GM19467 (cell line): ENCODE measurements around the gene HAND1.

ENCODE experiments used
- ATAC-seq: cut with Tn5 transposase; IDR thresholded peaks from one replicate; pipeline ENCODE4 v1.9.1; 2021; ENCODE audit warnings: mild to moderate bottlenecking, moderate library complexity; ENCODE audit not compliant: unreplicated experiment

HAND1 gene

DNA sequence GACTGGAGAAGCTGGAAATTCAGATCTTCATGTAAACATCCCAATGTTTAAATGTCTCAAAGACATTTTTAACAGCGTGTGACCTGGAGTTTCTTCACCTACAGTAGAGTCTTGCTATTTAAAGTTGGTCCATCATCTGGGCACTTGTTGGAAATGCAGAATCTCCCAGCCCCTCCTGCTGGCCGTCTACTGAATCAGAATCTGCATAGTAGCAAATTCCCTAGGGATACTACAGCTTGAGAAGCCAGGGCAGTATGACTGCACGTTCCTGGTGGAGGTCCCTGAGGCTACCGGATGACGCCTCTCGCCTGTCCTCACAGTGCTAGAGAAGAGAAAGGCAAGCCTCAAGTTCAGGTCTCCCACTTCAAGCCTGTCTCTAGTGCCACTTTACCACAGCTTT lies 16.5 kb downstream of the HAND1 start:
- ATAC-seq = no peak

DNA sequence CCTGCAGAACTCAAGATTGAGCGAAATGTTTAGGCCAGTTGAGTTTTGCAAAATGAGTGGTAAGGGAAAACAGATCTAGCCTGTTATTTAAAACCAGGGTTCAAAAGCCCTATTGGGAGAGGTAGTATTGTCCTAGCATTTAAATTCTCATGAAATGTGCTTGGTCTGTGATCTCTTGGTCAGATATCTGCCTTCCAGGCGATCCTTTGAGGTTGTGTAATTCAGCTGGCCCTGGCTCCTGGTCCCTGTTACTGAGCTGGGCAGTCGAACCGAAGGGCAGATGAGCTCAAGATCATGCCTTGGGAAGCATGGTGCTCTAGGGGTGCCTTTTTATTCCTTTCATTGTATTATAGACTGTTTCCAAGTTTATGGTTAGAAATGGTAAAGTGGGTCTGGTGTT lies 17.9 kb downstream of the HAND1 start:
- no peak for ATAC-seq

DNA sequence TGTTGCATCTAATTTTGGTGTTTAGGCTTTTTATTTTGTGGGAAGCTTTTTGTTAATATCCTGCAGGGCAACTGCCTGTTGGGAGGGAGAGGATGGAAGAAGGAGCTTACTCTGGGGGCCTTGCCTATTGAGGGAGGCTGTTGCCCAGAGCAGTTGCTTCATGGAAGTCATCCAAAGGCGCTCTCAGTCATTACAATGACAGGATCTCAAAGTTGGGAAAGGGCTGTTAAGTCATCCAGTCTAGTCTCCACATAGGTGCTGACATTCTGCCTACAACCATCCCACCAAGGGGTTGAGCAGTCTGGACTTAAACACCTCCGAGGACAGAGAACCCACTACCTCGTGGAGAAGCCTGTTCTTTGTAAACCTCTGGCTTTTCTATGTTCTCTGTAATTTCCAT lies 19.0 kb downstream of the HAND1 start:
- ATAC-seq = no peak

- no peak for ATAC-seq
These were observed 21.5 kb downstream of the HAND1 start for GRCh38 chr5:154456540-154456939.

- ATAC-seq = no peak
These were observed 22.4 kb downstream of the HAND1 start for GRCh38 chr5:154455585-154455984.

DNA sequence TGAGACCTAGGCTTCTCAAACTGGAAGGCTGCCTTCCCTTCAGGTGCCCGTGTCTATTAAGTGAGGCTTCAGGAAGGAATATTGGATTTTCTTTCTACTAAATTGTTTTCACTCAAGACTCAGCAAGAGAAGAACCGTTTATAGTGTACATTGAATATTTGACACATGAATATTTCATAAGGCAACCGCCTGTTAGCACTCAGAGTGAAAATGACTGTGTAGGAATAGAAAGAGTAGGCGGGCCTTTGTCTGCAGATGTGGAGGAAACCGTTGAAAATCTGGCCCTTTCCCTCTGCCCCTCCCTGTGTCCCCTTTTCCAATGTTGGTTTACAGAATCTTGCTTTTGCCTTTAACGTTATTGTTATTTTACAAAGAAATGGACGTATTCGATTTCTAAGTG lies 26.1 kb downstream of the HAND1 start:
- ATAC-seq = no peak

- ATAC-seq = no peak
These were observed 28.2 kb downstream of the HAND1 start for GRCh38 chr5:154449786-154450185.

DNA sequence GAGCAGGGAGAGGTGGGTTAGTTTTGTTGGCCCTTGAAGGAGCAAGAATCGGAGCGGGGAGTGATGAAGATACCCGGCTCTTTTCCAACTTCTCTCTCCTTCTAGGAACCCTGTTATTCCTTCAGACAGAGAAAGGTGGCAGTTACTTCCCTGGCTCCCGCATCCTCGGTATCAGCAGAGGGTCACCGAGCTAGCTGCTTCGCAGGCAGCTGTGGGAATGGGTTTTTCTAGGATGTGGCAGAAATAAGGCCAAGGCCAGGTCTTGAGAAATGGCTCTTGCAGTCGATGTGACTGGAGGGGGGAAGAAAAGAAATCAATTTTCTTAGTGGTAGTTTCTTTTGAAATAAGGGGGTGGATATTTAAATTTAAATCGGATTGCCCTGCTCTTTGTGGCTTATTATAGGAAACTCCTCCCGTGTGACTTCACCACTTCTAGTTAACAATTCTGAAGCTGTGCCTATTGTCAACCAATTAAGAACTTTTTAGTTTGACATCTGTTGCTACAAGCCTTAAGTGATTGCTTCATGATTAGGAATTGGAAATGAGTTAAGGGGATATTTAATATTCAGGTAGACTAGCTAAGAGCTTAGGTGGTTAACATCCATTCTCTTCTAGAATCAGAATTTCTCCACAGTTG lies 30.8 kb downstream of the HAND1 start:
- ATAC-seq = no peak

DNA sequence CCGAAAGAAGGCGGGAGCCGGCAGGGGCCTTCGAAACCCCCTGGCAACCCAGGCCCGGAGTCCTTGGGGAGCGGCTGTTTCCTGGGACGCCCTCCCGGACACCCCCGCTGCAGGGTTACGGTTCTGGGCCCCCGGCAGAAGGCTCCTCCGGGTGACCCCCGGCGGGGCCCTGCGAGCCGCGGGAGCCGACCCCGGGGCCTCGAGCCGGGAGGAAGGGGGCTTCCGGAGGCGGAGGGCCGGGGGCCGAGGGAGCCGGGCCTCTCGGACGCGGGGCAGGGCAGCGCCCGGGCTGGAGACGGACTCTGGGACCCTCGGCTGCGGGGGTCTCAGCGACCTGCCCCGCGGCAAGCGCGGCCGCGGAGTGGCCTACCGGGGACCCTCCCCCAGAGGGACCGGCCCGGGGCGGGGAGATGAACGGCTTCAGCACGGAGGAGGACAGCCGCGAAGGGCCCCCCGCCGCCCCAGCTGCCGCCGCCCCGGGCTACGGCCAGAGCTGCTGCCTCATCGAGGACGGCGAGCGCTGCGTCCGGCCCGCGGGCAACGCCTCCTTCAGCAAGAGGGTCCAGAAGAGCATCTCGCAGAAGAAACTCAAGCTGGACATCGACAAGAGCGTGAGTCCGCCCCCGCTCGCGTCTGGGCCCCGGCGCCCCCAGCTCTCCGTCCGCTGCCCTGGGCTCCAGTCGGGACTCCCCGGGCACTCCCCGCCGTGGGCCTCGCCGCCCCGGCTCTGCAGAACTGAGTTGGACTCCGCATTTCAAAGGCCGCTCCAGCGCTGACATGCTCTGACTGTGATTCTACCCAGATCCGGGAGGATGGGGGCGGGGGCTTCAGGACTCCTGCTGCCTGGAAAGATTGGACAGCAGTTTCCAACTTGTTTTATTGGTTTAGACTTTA lies 31.6 kb downstream of the HAND1 start:
- no peak for ATAC-seq

DNA sequence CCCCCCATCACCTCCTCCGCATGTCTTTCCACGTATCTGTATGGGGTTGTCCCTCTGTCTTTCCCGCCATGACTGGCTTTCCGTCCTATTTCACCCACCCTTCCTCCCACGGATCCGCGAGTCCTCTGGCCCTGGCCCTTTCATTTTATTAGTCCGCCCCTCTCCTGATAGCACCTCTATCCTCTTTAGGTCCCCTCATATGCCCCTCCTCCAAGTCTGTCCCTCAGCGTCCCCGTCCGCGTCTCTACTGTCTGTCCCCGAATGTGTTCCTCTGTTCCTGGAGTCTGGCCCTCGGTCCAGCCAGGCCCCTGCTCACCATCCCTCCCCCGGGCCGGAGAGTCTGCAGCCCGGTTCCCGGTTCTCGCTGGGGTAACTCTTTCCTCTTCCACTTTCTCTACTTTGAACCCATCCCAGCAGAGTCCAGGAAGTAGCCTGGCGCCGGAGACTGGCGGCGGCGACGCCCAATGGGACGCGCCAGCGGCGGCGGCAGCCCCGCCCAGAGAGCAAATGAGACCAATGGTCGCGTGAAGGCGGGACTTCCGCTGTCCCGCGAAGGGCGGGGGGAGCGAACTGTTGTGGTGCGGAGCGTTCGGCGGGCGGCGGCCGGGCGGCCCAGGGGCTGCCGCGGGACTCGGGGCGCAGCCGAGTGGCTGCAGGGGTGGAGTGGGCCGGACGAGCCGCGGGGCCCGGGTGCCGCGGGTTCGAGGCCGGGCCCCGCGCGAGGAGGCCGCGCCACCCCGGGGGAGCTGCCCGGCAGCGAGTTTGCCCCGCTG lies 32.4 kb downstream of the HAND1 start, which contains the start of gene SAP30L:
Gene SAP30L, plus strand, starts transcription at position 576 of the 773 bp plus-strand sequence. CDS start 608 bp downstream, outside the sequence.
- peak; percentile 90 for ATAC-seq

GRCh38 chr5:154444556-154445421 lies 33.2 kb downstream of the HAND1 start:
- no peak for ATAC-seq

- no peak for ATAC-seq
These were observed 35.2 kb downstream of the HAND1 start for GRCh38 chr5:154442801-154443200.

- no peak for ATAC-seq
These were observed 37.5 kb downstream of the HAND1 start for GRCh38 chr5:154440540-154440939.

DNA sequence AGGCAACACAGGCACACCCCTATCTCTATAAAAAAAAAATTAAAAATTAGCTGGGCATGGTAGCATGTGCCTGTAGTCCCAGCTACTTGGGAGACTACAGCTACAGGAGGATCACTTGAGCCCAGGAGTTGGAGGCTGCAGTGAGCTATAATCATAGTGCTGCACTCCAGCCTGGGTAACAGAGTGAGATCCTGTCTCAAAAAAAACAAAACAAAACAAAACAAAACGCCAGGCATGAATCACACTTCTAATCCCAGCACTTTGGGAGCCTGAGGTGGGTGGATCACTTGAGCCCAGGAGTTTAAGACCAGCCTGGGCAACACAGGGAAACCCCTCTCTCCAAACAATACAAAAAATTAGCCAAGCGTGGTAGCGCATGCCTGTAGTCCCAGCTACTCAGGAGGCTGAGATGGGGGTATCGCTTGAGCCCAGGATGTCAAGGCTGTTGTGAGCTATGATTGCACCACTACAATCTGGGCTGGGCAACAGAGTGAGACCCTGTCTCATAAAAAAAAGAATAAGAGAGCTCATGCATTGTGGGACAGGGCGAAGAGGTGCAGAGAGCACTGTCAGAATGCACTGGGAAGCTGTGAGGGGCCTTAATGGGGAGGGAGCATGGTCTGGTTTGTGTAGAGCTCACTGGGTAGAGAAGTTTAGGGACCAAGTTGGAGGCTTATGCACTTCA lies 40.6 kb downstream of the HAND1 start:
- no peak for ATAC-seq

DNA sequence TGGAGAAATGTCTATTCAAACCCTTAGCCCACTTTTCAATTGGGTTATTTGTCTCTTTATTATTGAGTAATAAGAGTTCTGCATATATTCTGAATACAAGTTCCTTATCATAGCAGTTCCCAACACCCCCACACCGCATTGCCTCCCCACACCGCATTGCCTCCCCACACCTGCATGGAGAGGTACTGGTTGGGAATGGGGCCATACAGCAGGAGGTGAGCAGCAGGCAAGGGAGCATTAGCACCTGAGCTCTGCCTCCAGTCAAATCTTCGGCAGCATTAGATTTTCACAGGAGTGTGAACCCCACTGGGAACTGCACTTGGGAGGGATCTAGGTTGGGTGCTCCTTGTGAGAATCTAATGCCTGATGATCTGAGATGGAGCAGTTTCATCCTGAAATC lies 42.8 kb downstream of the HAND1 start:
- ATAC-seq = no peak

DNA sequence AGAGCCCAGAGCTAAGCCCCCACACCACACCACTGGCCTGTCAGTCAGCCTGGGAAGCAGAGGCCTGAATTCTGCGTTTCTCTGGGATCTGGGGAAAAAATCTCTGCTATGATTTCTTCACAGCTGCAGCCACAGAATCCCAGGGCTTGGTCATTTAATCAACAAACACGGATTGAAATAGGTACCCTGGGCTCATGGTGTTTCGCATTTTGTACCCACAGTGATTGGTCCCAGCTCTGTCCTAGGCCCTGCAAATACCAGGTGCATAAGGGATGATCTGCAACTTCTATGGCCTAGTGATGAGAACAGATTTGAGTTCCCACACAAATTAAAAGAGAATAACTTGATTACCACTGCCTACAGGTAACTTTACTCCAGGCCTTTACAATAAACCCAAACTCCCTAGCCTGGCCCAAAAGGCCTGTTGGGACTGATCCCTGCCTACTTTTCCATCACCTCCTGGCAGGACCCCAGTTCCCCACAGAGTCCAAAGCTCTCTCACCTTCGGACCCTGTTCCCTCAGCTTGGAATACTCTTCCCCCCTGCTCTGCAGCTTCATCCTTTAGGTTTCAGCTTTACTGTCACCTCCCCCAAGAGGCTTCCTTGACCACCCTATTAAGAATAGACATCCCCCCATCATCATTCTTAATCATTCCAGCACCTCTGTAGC lies 46.9 kb downstream of the HAND1 start:
- ATAC-seq = no peak

DNA sequence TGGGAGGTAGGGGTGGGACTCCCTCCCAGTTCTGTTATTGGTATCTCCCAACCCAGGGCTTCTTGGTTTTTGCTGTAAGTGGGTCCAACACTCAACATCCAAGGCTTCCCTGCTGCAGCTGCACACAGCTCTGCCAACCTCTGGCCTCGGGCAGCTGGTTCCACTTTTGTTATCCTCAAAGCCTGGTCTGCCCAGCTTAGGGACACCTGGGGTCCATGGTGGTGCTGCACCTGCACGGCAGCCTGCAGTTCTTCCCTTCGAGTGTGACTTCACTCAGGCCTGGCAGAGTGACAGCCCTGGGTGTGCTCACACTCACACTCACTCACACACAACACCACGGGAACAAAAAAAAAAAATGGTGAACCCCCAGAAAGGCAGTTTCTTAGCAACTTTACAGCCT lies 47.6 kb downstream of the HAND1 start:
- ATAC-seq = no peak

DNA sequence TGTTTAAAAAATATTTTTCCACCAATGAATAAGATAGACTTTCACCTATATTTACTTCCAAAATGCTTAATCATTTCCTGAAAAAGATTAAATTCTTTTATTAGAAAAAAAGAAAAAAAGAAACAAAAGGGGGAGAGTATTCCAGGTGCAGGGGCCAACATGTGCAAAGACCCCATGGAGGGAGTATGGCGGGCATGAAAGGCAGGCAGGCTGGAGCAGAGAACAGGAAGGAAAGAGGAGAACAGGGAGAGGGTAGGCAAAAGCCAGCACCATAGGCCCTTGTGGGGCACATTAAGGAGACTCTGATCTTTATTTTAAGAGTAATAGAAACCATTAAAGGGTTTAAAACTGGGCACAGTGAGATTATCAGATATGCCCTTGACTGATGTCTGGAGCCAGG lies 48.7 kb downstream of the HAND1 start:
- ATAC-seq = no peak

DNA sequence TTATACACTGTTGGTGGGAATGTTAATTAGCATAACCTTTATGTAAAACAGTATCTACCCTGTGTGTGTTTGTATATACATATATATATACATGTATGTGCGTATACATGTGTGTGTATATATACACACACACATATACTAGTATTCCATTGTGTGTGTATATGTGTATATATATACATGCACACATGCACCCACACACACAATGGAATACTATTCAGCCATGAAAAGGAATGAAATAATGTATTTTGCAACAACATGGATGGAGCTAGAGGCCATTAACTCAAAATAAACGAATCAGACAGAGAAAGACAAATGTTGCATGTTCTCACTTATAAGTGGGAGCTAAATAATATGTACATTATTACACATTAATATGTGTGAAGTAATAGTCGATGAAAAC lies 49.8 kb downstream of the HAND1 start:
- ATAC-seq = no peak
